Measurements from ENCODE around the gene DOK7. TPM values are rescaled to one million over a fixed set of nuclear protein-coding genes. Genes with fewer than 3 reads are reported as not detected.

Gene DOK7, protein sequence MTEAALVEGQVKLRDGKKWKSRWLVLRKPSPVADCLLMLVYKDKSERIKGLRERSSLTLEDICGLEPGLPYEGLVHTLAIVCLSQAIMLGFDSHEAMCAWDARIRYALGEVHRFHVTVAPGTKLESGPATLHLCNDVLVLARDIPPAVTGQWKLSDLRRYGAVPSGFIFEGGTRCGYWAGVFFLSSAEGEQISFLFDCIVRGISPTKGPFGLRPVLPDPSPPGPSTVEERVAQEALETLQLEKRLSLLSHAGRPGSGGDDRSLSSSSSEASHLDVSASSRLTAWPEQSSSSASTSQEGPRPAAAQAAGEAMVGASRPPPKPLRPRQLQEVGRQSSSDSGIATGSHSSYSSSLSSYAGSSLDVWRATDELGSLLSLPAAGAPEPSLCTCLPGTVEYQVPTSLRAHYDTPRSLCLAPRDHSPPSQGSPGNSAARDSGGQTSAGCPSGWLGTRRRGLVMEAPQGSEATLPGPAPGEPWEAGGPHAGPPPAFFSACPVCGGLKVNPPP
- not detected for total RNA-seq

DNA sequence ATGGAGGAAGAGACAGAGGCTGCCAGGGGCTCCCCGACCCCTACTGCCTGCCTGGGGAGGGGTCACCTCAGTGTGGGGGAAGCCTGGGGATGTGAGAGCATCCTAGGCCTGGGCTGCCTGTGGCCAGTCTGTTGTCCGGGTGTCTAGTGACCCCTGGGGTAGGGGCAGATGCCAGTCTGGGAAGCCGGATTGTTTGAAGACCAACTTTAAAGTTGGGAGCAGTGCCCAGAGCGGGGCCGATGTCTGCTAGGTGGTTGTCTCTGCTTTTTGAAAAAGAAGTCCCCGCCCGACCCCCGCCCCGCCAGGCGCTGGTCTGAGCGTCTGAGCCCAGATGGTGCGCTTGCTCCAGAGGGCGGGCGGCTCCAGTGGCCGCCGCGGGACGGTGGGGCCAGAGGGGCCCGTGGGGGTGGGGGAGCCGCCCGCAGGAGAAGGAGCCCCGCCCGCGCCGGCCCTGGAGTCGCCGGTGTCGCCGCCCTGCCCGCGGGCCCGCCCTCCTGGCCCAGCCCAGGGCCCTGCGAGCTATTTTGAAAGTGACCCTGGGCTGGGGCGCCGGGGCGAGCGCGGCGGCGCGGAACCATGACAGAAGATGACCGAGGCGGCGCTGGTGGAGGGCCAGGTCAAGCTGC is at the start of gene DOK7:
Gene DOK7, plus strand, starts transcription at position 517 of the 626 bp plus-strand sequence. Its CDS starts 70 bp downstream, at position 587.
- Mint-ChIP-seq H3K4me1 (no peaks in the 10 kb centered on the region), H3K27ac (no peak within 1 kb of the TSS), H3K9me3 (no peaks in the 10 kb centered on the region), H3K36me3 (ENCODE audit: low read depth) (no peaks in the 10 kb centered on the region), H3K27me3 (peaks cover 17% of the 10 kb centered on the region), H3K4me3 (no peak within 1 kb of the TSS)
- POLR2A ChIA-PET, result no interaction called here
- DNase-seq, result no peak
- CTCF ChIA-PET, result no interaction called here

DNA sequence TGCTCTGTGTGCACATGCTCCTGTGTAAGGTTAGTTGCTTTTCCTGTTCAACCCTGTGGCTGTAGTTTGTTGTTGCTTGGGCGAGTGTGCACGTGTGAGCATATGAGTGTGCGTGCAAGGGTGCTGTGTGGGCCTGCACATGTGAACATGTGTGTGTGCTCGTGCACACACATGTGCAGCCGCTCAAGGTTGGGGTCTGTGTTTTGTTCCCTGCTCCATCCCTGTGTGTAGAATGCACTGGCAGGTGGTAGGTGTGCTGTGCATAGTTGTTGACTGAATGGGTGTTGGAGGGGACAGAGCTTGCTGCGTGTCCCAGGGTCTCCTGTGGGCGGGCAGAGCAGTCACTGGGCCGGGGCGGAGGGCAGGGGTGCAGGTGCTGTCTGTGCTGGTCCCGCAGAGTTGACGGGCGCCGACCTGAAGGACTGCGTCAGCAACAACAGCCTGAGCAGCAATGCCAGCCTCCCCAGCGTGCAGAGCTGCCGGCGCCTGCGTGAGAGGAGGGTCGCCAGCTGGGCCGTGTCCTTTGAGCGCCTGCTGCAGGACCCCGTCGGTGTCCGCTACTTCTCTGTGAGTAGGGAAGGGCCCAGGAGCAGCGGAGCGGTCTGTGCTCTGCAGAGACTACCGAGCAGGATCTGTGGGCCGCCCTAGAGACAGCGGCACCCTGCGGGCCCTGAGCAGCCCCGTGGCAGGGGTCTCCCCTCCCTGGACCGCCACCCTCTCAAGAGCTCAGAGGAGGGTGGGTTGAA is 49.3 kb upstream of the DOK7 start:
- Mint-ChIP-seq H3K27ac (no peak overlapping the region), H3K27me3 (no peaks in the 10 kb centered on the region), H3K9me3 (no peaks in the 10 kb centered on the region), H3K4me3 (no peak overlapping the region), H3K4me1 (no peaks in the 10 kb centered on the region), H3K36me3 (ENCODE audit: low read depth) (no peaks in the 10 kb centered on the region)
- ChIA-PET POLR2A (no interaction called here), CTCF (interaction anchor here (0.6 kb wide), 1 partner anchor 255 kb away, joined by 4 read pairs; no protein-coding TSS in a partner anchor)
- no peak for DNase-seq

DNA sequence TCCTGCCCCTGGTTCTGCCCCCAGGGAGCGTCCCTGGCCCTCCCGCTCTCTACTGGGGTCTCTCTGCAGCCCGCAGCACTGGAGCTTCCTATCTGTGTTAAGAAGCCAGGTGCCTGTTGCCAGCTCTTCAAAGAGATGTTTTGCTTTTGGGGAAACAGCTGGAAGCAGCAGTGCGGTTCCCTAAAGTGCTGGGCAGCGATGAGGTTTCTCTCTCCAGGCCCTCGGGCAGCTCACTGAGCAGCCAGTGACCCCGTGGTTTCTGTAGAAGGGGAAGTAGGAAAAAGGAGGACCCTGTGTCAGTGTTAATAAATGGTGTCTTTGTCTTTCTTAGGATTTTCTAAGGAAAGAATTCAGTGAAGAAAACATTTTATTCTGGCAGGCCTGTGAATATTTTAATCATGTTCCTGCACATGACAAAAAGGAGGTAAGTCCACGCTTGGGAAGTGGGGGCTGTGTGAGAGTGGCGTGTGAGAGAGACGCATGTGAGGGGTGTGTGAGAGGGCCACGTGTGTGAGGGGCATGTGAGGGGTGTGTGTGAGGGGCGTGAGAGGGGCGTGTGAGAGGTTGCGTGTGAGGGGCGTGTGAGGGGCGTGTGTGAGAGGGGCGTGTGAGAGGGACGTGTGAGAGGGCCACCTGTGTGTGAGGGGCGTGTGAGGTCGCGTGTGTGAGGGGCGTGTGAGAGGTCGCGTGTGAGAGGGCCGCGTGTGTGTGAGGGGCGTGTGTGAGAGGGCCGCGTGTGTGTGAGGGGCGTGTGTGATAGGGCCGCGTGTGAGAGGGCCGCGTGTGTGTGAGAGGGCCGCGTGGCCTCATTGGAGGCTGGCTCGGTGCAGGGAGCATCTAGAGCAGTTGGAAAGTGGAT is 48.5 kb upstream of the DOK7 start:
- H3K27me3 Mint-ChIP-seq, result no peaks in the 10 kb centered on the region
- ChIA-PET CTCF (interaction anchor here (0.6 kb wide), 1 partner anchor 256 kb away, joined by 4 read pairs; no protein-coding TSS in a partner anchor), POLR2A (no interaction called here)
- H3K36me3 Mint-ChIP-seq (ENCODE audit: low read depth), result no peaks in the 10 kb centered on the region
- H3K4me3 Mint-ChIP-seq, result no peak overlapping the region
- no peak for DNase-seq
- H3K27ac Mint-ChIP-seq, result no peak overlapping the region
- H3K4me1 Mint-ChIP-seq, result no peaks in the 10 kb centered on the region
- no peaks in the 10 kb centered on the region for H3K9me3 Mint-ChIP-seq

DNA sequence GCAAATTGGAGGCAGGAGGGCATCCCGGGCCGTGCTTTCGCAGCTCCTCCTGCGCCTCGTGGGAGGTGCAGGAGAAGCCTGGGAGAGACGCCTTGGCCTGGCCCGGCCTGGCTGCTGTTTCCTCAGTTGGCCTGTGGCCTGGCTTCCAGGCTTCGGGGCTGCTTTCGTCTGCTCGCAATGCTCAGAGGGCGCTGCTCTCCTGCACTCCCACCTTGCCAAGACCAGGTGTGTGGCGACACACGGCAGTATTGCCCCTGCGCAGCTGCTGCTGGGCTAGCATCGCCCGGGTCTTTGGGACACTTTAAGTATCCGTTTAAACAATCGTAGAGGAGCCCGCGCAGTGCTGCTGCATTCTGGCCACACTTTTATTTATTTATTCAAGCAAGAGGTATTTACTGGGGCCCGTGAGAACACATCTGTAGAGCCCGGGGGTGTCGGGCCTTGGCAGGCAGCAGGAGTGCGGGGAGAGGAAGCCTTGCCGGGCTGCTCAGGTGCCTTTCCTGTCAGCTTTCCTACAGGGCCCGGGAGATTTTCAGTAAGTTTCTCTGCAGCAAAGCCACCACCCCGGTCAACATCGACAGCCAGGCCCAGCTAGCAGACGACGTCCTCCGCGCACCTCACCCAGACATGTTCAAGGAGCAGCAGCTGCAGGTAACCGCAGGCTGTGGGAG is 47.5 kb upstream of the DOK7 start:
- ChIA-PET POLR2A (no interaction called here), CTCF (no interaction called here)
- Mint-ChIP-seq H3K36me3 (ENCODE audit: low read depth) (no peaks in the 10 kb centered on the region), H3K27ac (no peak overlapping the region), H3K4me1 (no peaks in the 10 kb centered on the region), H3K27me3 (no peaks in the 10 kb centered on the region), H3K9me3 (no peaks in the 10 kb centered on the region), H3K4me3 (no peak overlapping the region)
- no peak for DNase-seq

DNA sequence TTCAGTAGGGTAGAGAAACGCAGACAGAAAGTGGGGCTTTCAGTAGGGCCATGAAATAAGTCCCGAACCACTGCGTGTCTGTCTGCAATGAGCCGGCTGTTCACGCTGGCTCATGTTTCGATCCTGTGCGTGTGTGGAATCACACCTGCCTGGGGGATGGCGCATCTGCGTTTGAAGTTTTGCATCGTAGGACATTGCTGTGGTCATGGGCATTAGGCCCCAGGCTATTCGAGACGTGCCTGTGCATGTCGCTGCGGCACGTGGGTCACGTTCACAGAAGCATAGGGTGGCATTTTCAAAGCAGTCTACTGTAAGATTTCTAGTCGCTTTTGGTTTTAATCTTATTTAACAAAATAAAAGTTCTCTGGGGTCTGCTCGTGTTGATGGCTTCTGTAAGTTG is 46.8 kb upstream of the DOK7 start:
- ChIA-PET POLR2A (no interaction called here), CTCF (no interaction called here)
- Mint-ChIP-seq H3K36me3 (ENCODE audit: low read depth) (no peaks in the 10 kb centered on the region), H3K4me1 (no peaks in the 10 kb centered on the region), H3K9me3 (no peaks in the 10 kb centered on the region), H3K27me3 (no peaks in the 10 kb centered on the region), H3K27ac (no peak overlapping the region), H3K4me3 (no peak overlapping the region)
- no peak for DNase-seq

DNA sequence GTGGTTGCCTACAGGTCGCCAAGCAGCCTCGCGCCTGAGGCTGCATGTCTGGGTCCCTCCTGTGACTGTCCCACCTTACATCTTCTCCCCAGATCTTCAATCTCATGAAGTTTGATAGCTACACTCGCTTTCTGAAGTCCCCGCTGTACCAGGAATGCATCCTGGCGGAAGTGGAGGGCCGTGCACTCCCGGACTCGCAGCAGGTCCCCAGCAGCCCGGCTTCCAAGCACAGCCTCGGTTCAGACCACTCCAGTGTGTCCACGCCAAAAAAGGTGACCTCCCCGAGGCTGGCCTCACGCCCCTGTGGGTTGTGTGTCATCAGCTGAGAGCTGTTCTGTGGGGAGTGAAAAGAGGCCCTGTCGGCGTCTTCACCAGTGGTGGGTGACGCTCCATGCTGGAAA is 46.3 kb upstream of the DOK7 start:
- H3K27me3 Mint-ChIP-seq, result no peaks in the 10 kb centered on the region
- no peak overlapping the region for H3K27ac Mint-ChIP-seq

DNA sequence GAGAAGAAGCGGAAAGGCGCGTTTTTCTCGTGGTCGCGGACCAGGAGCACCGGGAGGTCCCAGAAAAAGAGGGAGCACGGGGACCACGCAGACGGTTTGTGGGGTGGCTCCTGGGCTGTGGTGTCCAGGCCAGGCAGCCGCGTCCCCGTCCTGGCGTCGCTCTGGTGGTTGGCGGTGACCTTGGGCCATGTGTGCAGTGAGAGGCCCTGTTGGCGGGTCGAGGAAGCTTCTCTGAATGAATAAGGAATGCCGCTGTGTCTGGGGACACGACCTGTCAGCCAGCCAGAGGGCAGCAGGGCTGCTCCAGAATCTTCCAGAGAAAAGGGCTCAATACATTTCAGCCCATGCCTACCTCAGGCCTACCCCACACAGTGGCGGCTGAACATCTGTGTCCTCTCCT is 45.7 kb upstream of the DOK7 start:
- ChIA-PET CTCF (interaction anchor here (0.6 to 1.5 kb wide), 2 partner anchors 13 to 359 kb away, joined by 3 to 8 read pairs; no protein-coding TSS in a partner anchor), POLR2A (no interaction called here)
- no peaks in the 10 kb centered on the region for H3K27me3 Mint-ChIP-seq
- DNase-seq, result no peak
- no peaks in the 10 kb centered on the region for H3K9me3 Mint-ChIP-seq
- H3K4me1 Mint-ChIP-seq, result no peaks in the 10 kb centered on the region
- no peaks in the 10 kb centered on the region for H3K36me3 Mint-ChIP-seq (ENCODE audit: low read depth)
- H3K27ac Mint-ChIP-seq, result no peak overlapping the region
- H3K4me3 Mint-ChIP-seq, result no peak overlapping the region

More for the DNA sequence above, 46.3 kb upstream of the DOK7 start:
- Mint-ChIP-seq H3K36me3 (ENCODE audit: low read depth) (no peaks in the 10 kb centered on the region), H3K4me1 (no peaks in the 10 kb centered on the region), H3K4me3 (no peak overlapping the region), H3K9me3 (no peaks in the 10 kb centered on the region)
- POLR2A ChIA-PET, result no interaction called here
- CTCF ChIA-PET, result interaction anchor here (1.5 kb wide), 1 partner anchor 12 kb away, joined by 3 read pairs; no protein-coding TSS in a partner anchor
- DNase-seq, result no peak

DNA sequence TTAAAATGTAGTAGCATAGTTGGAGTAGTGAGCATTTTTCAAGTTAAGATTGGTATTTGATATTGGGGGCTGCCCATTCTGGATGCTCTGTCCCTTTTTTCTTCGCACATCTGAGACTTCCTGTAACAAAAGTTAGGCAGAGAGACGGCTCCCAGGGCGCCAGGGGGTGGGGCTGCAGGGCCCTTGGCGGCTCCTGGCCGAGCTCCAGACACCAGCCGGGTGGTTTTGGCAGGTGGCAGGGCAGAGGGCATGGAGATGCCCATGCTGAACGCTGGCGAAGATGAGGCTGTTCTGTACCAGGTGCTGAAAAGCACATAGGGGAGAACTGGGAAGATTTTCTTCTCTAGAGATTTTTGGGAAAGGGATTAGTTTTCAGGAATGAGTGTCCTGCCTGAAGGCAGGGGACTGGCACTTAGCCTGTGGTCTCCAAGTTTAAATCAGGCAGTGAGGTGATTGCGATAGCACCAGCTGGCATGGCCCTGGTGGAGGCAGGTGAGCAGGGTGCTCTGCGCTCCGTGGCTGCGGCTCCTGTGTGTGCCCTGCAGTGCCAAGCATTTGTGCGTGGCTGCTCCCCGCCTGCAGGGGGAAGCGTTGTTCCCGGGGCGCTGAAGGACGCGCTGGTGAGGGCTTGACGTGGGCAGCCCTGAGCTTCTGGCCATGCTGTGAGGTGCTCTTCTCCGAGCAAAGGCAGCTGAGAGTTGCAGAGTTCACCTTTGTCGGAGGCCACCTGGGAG is 44.9 kb upstream of the DOK7 start:
- no peaks in the 10 kb centered on the region for H3K27me3 Mint-ChIP-seq
- H3K9me3 Mint-ChIP-seq, result no peaks in the 10 kb centered on the region
- ChIA-PET POLR2A (no interaction called here), CTCF (interaction anchor here (1.5 kb wide), 1 partner anchor 13 kb away, joined by 3 read pairs; no protein-coding TSS in a partner anchor)
- no peaks in the 10 kb centered on the region for H3K4me1 Mint-ChIP-seq
- DNase-seq, result no peak
- no peaks in the 10 kb centered on the region for H3K36me3 Mint-ChIP-seq (ENCODE audit: low read depth)
- no peak overlapping the region for H3K27ac Mint-ChIP-seq
- no peak overlapping the region for H3K4me3 Mint-ChIP-seq

DNA sequence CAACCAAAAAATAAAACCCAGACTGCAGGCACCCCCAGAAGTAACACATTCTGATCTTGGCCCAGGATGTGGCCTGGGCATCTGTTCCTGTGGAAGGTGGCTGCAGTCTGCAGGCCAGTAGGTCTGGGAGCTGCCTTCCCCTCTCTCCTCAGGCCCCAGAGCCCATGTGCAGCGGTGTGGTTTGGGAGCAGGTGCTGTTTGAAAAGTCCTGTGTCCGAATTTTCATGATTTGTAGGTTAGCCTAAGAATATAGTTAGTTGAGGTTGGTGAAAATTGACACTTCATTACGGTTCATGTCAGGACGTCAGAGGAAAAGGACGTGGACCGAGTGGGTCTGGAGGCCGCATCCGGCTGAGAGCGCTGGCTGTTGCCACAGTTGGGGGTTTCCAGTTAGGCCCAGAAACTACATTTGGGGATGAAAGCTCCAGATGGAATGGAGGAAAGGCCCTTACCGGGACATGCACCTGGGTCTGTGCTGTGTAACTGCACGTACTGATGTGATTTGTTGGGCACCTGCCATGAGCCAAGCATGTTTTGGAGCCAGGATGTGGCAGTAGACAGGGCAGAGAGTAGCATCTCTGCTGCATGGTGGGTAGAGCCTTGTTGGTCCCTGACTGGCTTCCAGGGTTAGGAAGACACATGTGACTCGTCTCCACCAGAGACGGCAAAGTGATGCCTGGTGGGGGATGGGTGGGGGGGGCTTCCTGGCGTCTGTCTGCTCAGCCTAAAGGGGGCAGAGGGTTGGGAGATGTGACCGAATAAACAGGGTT is 43.1 kb upstream of the DOK7 start:
- H3K4me3 Mint-ChIP-seq, result no peak overlapping the region
- H3K27me3 Mint-ChIP-seq, result no peaks in the 10 kb centered on the region
- DNase-seq, result no peak
- ChIA-PET CTCF (no interaction called here), POLR2A (no interaction called here)
- no peak overlapping the region for H3K27ac Mint-ChIP-seq
- no peaks in the 10 kb centered on the region for H3K36me3 Mint-ChIP-seq (ENCODE audit: low read depth)
- no peaks in the 10 kb centered on the region for H3K9me3 Mint-ChIP-seq
- H3K4me1 Mint-ChIP-seq, result no peaks in the 10 kb centered on the region

DNA sequence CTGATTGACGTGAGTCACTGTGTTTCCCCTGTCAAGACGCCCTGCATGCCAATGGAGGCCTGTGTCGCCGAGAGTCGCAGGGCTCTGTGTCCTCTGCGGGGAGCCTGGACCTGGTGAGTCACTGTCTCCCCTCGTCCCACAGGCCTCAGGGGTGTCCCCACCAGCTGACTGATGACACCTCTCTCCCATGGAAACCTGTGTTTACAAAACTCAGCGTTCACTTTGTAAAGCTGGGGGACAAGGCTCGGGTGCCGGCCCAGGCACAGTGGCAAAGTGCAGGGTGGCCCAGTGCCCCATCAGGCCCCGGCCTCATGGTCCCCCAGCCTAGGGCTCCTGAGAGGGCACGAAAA is 42.5 kb upstream of the DOK7 start:
- no peaks in the 10 kb centered on the region for H3K27me3 Mint-ChIP-seq
- no peak overlapping the region for H3K27ac Mint-ChIP-seq
- no peak overlapping the region for H3K4me3 Mint-ChIP-seq
- CTCF ChIA-PET, result no interaction called here
- POLR2A ChIA-PET, result no interaction called here
- H3K9me3 Mint-ChIP-seq, result no peaks in the 10 kb centered on the region
- no peaks in the 10 kb centered on the region for H3K36me3 Mint-ChIP-seq (ENCODE audit: low read depth)
- no peaks in the 10 kb centered on the region for H3K4me1 Mint-ChIP-seq
- no peak for DNase-seq

DNA sequence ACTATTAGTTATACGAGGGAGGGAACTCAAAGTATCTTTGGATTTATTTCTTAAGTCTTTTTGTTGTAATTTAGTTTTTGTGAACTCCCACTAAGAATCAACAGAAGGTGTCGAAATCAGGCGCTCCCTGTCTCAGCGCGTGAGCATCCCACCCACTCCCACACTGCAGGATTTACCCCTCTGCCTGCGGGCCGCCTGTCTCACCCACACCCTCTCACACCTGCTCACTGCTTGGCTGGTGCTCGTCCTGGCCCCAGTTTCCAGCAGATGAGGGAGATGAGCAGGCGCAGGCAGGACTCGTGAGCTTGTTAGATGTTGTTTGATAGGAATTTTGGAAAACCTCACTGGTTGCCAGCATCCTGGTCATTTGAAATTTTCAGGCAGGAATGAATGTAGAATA is 42.1 kb upstream of the DOK7 start:
- H3K9me3 Mint-ChIP-seq, result no peaks in the 10 kb centered on the region
- H3K4me3 Mint-ChIP-seq, result no peak overlapping the region
- H3K36me3 Mint-ChIP-seq (ENCODE audit: low read depth), result no peaks in the 10 kb centered on the region
- no peak overlapping the region for H3K27ac Mint-ChIP-seq
- no peaks in the 10 kb centered on the region for H3K4me1 Mint-ChIP-seq
- POLR2A ChIA-PET, result no interaction called here
- DNase-seq, result no peak
- H3K27me3 Mint-ChIP-seq, result no peaks in the 10 kb centered on the region
- CTCF ChIA-PET, result no interaction called here

Measured in activated CD4-positive, alpha-beta T cell treated with anti-CD3 and anti-CD28 coated beads, Interleukin-2, amount 10 ng/mL, durations not matched to agents 7 days and 5 days (primary cell).